Parathyroid adenoma (tissue), 2 donors: ENCODE data around the gene RADIL.

Experiments used
- H2AFZ ChIP-seq: fragments of 300-600 bp; sonication (generic); one replicate; pipeline ENCODE4 v1.7.0; 2017; ENCODE audit warnings: antibody characterized with exemption, mild to moderate bottlenecking
- H3K27ac ChIP-seq: fragments of 300-600 bp; sonication (generic); one replicate; pipeline ENCODE4 v1.7.0; 2017
- H3K27me3 ChIP-seq: fragments of 300-600 bp; sonication (generic); one replicate; pipeline ENCODE4 v1.7.0; 2017; ENCODE audit warnings: low read length; ENCODE audit not compliant: control insufficient read depth, insufficient read depth
- H3K36me3 ChIP-seq: fragments of 300-600 bp; sonication (generic); one replicate; pipeline ENCODE4 v1.7.0; 2017; ENCODE audit warnings: low read length; ENCODE audit not compliant: control insufficient read depth, insufficient read depth
- H3K4me1 ChIP-seq: fragments of 300-600 bp; sonication (generic); one replicate; pipeline ENCODE4 v1.7.0; 2017; ENCODE audit warnings: control low read depth
- H3K4me2 ChIP-seq: fragments of 300-600 bp; sonication (generic); one replicate; pipeline ENCODE4 v1.7.0; 2017; ENCODE audit warnings: low read length
- H3K4me3 ChIP-seq: fragments of 300-600 bp; sonication (generic); one replicate; pipeline ENCODE4 v1.7.0; 2017; ENCODE audit warnings: low read depth, low read length
- H3K79me2 ChIP-seq: fragments of 300-600 bp; sonication (generic); one replicate; pipeline ENCODE4 v1.7.0; 2017; ENCODE audit warnings: control low read depth
- H3K9ac ChIP-seq: fragments of 300-600 bp; sonication (generic); one replicate; pipeline ENCODE4 v1.7.0; 2017; ENCODE audit warnings: mild to moderate bottlenecking
- H3K9me3 ChIP-seq: fragments of 300-600 bp; sonication (generic); one replicate; pipeline ENCODE4 v1.7.0; 2017; ENCODE audit warnings: low read length; ENCODE audit not compliant: control insufficient read depth
- CTCF ChIP-seq: fragments of 300-600 bp; sonication (generic); IDR thresholded peaks from one replicate; pipeline ENCODE4 v1.7.0; 2017; ENCODE audit warnings: antibody characterized with exemption, mild to moderate bottlenecking
- donor health status: primary hyperparathyroidism.

The RADIL gene

GRCh38 chr7:4833176-4833575 is 50.3 kb downstream of the RADIL start:
- no peak overlapping the region for H3K4me3 ChIP-seq
- H3K27ac ChIP-seq: no peak overlapping the region
- H2AFZ ChIP-seq: no peak overlapping the region
- no peaks in the 10 kb centered on the region for H3K36me3 ChIP-seq
- H3K9me3 ChIP-seq: no peaks in the 10 kb centered on the region
- no peaks in the 10 kb centered on the region for H3K4me1 ChIP-seq
- no peak overlapping the region for H3K4me2 ChIP-seq
- no peaks in the 10 kb centered on the region for H3K27me3 ChIP-seq
- H3K9ac ChIP-seq: no peak overlapping the region
- no peak for TF ChIP-seq CTCF
- no peaks in the 10 kb centered on the region for H3K79me2 ChIP-seq

GRCh38 chr7:4832711-4833110 is 50.8 kb downstream of the RADIL start:
- Histone ChIP-seq H3K4me1 (no peaks in the 10 kb centered on the region), H2AFZ (no peak overlapping the region), H3K27me3 (no peaks in the 10 kb centered on the region), H3K79me2 (no peaks in the 10 kb centered on the region), H3K9ac (no peak overlapping the region), H3K36me3 (no peaks in the 10 kb centered on the region), H3K27ac (no peak overlapping the region), H3K4me2 (no peak overlapping the region), H3K4me3 (no peak overlapping the region), H3K9me3 (no peaks in the 10 kb centered on the region)
- no peak for TF ChIP-seq CTCF

GRCh38 chr7:4831723-4832495 is 51.6 kb downstream of the RADIL start:
- no peak overlapping the region for H3K9ac ChIP-seq
- H3K4me3 ChIP-seq: no peak overlapping the region
- H3K4me2 ChIP-seq: no peak overlapping the region
- TF ChIP-seq CTCF: no peak
- H3K9me3 ChIP-seq: no peaks in the 10 kb centered on the region
- no peak overlapping the region for H3K27ac ChIP-seq
- no peaks in the 10 kb centered on the region for H3K36me3 ChIP-seq
- no peaks in the 10 kb centered on the region for H3K27me3 ChIP-seq
- no peaks in the 10 kb centered on the region for H3K4me1 ChIP-seq
- H2AFZ ChIP-seq: no peak overlapping the region
- H3K79me2 ChIP-seq: no peaks in the 10 kb centered on the region

GRCh38 chr7:4830176-4830575 is 53.3 kb downstream of the RADIL start:
- H3K9me3 ChIP-seq: no peaks in the 10 kb centered on the region
- H2AFZ ChIP-seq: no peak overlapping the region
- H3K4me3 ChIP-seq: no peak overlapping the region
- H3K4me2 ChIP-seq: no peak overlapping the region
- H3K27me3 ChIP-seq: no peaks in the 10 kb centered on the region
- TF ChIP-seq CTCF: no peak
- H3K36me3 ChIP-seq: no peaks in the 10 kb centered on the region
- no peaks in the 10 kb centered on the region for H3K79me2 ChIP-seq
- no peak overlapping the region for H3K27ac ChIP-seq
- no peaks in the 10 kb centered on the region for H3K4me1 ChIP-seq
- no peak overlapping the region for H3K9ac ChIP-seq
